ENCODE measurements around the gene MYL5. TPM values are rescaled to one million over a fixed set of nuclear protein-coding genes. Genes with fewer than 3 reads are reported as not detected.

MYL5 gene
- total and polyA plus RNA-seq, 2 of the 13 experiments (the other 11 are each of a cell fraction or from before 2014, with no cell fraction given): 6.5 to 16.0 TPM

DNA sequence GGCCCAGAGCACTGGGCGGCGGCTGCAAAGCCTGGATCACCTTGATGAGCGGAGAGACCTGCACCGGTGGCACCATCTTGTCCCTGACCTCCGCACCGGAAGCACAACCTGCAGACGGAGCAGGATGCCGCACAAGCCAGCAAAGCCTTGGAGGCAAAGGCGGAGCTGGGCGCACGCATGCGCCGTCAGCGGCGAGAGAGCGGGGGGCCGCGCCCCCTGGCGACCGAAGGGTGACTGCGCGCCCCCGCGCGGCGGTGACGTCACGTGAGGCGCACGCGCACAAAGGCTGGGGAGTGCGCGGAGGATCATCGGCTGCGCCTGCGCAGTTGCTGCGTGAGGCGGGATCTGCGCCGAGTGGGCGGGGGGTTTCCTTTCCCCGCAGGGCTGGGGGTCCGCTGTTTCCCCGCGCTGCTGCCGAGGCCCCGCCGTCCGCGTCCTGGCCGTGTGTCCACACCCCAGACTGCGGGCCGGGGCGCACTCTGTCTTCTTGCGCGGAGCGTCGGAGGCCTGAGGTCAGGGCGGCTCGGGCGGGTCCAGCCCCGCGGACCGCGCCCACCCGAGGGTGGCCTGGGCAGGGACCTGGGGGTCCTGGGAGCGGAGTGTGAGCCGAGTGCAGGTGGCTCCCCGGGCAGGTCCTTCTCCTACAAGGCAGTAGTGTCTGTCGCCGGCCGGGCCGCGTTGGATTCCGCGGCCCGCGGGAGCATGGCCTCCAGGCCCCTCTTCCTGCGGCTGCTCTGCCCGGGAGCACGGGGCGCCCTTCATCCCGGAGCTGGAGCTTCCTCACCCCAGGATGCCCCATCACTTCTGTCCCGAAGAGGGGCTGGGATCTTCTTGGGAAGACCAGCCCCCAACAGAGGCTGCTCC is at the start of gene MYL5, which contains the start of gene ATP5ME (continued):
- TF ChIP-seq, protein P1, sequence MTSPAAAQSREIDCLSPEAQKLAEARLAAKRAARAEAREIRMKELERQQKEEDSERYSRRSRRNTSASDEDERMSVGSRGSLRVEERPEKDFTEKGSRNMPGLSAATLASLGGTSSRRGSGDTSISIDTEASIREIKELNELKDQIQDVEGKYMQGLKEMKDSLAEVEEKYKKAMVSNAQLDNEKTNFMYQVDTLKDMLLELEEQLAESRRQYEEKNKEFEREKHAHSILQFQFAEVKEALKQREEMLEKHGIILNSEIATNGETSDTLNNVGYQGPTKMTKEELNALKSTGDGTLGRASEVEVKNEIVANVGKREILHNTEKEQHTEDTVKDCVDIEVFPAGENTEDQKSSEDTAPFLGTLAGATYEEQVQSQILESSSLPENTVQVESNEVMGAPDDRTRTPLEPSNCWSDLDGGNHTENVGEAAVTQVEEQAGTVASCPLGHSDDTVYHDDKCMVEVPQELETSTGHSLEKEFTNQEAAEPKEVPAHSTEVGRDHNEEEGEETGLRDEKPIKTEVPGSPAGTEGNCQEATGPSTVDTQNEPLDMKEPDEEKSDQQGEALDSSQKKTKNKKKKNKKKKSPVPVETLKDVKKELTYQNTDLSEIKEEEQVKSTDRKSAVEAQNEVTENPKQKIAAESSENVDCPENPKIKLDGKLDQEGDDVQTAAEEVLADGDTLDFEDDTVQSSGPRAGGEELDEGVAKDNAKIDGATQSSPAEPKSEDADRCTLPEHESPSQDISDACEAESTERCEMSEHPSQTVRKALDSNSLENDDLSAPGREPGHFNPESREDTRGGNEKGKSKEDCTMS (CRISPR knock-in tag; conservative IDR thresholded peaks at IDR 0.05): no peak
- TF ChIP-seq ZBTB7A (CRISPR knock-in tag; IDR thresholded peaks at IDR 0.05): peak; percentile 95
- TF ChIP-seq ZNF138 (CRISPR knock-in tag; IDR thresholded peaks at IDR 0.05; ENCODE audit: low read depth): no peak
- peak; percentile 79 for TF ChIP-seq MXI1 (IDR thresholded peaks at IDR 0.05; ENCODE audit: borderline replicate concordance, low read depth, low read length)
- TF ChIP-seq, protein P2, sequence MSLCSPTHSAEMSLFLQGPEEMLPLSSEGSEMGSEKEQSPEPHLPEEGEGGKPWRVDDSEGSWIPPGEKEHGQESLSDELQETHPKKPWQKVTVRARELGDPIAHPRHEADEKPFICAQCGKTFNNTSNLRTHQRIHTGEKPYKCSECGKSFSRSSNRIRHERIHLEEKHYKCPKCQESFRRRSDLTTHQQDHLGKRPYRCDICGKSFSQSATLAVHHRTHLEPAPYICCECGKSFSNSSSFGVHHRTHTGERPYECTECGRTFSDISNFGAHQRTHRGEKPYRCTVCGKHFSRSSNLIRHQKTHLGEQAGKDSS (CRISPR knock-in tag; IDR thresholded peaks at IDR 0.05; ENCODE audit: borderline replicate concordance, low read depth): peak; percentile 56; the same call in 1 of the 2 replicates
- peak; percentile 45; the same call in 1 of the 2 replicates for TF ChIP-seq ZNF737 (CRISPR knock-in tag; IDR thresholded peaks at IDR 0.05; ENCODE audit: borderline replicate concordance)
- TF ChIP-seq GATA4 (IDR thresholded peaks at IDR 0.05; ENCODE audit: borderline replicate concordance, low read depth): 0 out of 2 replicates have a peak, but pooled peaks have one; percentile 14
- TF ChIP-seq, protein P3, sequence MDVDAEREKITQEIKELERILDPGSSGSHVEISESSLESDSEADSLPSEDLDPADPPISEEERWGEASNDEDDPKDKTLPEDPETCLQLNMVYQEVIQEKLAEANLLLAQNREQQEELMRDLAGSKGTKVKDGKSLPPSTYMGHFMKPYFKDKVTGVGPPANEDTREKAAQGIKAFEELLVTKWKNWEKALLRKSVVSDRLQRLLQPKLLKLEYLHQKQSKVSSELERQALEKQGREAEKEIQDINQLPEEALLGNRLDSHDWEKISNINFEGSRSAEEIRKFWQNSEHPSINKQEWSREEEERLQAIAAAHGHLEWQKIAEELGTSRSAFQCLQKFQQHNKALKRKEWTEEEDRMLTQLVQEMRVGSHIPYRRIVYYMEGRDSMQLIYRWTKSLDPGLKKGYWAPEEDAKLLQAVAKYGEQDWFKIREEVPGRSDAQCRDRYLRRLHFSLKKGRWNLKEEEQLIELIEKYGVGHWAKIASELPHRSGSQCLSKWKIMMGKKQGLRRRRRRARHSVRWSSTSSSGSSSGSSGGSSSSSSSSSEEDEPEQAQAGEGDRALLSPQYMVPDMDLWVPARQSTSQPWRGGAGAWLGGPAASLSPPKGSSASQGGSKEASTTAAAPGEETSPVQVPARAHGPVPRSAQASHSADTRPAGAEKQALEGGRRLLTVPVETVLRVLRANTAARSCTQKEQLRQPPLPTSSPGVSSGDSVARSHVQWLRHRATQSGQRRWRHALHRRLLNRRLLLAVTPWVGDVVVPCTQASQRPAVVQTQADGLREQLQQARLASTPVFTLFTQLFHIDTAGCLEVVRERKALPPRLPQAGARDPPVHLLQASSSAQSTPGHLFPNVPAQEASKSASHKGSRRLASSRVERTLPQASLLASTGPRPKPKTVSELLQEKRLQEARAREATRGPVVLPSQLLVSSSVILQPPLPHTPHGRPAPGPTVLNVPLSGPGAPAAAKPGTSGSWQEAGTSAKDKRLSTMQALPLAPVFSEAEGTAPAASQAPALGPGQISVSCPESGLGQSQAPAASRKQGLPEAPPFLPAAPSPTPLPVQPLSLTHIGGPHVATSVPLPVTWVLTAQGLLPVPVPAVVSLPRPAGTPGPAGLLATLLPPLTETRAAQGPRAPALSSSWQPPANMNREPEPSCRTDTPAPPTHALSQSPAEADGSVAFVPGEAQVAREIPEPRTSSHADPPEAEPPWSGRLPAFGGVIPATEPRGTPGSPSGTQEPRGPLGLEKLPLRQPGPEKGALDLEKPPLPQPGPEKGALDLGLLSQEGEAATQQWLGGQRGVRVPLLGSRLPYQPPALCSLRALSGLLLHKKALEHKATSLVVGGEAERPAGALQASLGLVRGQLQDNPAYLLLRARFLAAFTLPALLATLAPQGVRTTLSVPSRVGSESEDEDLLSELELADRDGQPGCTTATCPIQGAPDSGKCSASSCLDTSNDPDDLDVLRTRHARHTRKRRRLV (CRISPR knock-in tag; IDR thresholded peaks at IDR 0.05): peak; percentile 64; the same call in 1 of the 2 replicates
- TF ChIP-seq GABPB1 (CRISPR knock-in tag; IDR thresholded peaks at IDR 0.05): peak; percentile 95
- TF ChIP-seq TRIM24 (CRISPR knock-in tag; IDR thresholded peaks at IDR 0.05): no peak
- TF ChIP-seq, protein P4, sequence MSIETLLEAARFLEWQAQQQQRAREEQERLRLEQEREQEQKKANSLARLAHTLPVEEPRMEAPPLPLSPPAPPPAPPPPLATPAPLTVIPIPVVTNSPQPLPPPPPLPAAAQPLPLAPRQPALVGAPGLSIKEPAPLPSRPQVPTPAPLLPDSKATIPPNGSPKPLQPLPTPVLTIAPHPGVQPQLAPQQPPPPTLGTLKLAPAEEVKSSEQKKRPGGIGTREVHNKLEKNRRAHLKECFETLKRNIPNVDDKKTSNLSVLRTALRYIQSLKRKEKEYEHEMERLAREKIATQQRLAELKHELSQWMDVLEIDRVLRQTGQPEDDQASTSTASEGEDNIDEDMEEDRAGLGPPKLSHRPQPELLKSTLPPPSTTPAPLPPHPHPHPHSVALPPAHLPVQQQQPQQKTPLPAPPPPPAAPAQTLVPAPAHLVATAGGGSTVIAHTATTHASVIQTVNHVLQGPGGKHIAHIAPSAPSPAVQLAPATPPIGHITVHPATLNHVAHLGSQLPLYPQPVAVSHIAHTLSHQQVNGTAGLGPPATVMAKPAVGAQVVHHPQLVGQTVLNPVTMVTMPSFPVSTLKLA (IDR thresholded peaks at IDR 0.05): peak; percentile 40
- no peak for TF ChIP-seq TEAD2 (CRISPR knock-in tag; IDR thresholded peaks at IDR 0.05)
- TF ChIP-seq ETV5 (CRISPR knock-in tag; IDR thresholded peaks at IDR 0.05; ENCODE audit: borderline replicate concordance): peak; percentile 79
- TF ChIP-seq, protein P5, sequence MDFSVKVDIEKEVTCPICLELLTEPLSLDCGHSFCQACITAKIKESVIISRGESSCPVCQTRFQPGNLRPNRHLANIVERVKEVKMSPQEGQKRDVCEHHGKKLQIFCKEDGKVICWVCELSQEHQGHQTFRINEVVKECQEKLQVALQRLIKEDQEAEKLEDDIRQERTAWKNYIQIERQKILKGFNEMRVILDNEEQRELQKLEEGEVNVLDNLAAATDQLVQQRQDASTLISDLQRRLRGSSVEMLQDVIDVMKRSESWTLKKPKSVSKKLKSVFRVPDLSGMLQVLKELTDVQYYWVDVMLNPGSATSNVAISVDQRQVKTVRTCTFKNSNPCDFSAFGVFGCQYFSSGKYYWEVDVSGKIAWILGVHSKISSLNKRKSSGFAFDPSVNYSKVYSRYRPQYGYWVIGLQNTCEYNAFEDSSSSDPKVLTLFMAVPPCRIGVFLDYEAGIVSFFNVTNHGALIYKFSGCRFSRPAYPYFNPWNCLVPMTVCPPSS (IDR thresholded peaks at IDR 0.05): no peak
- TF ChIP-seq, protein P6, sequence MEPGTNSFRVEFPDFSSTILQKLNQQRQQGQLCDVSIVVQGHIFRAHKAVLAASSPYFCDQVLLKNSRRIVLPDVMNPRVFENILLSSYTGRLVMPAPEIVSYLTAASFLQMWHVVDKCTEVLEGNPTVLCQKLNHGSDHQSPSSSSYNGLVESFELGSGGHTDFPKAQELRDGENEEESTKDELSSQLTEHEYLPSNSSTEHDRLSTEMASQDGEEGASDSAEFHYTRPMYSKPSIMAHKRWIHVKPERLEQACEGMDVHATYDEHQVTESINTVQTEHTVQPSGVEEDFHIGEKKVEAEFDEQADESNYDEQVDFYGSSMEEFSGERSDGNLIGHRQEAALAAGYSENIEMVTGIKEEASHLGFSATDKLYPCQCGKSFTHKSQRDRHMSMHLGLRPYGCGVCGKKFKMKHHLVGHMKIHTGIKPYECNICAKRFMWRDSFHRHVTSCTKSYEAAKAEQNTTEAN (CRISPR knock-in tag; conservative IDR thresholded peaks at IDR 0.05): no peak
